SK-N-MC (cell line): ENCODE data around the gene FAM47E.

Experiments used
- EZH2 ChIP-seq: fragments of 200-600 bp; sonication (generic); IDR thresholded peaks from one replicate; pipeline ENCODE4 v1.6.1; 2017; ENCODE audit warnings: antibody characterized with exemption
- FOXP2 ChIP-seq: optimal IDR thresholded peaks from 2 replicates; pipeline ENCODE3; 2011; ENCODE audit warnings: mild to moderate bottlenecking, moderate library complexity; ENCODE audit not compliant: insufficient read depth; ENCODE audit errors: extremely low read length, control extremely low read depth
- POLR2AphosphoS5 ChIP-seq: IDR thresholded peaks from 2 replicates; pipeline ENCODE4 v1.6.1; 2012; ENCODE audit warnings: mild to moderate bottlenecking, low read depth, low read length, borderline replicate concordance

- TF ChIP-seq POLR2AphosphoS5: no peak
- no peak for TF ChIP-seq EZH2
- no peak for TF ChIP-seq FOXP2
These were observed 34.3 kb upstream of the FAM47E start for GRCh38 chr4:76216975-76217814.
